Muscle of leg (tissue), 11 donors: Measurements from ENCODE around the gene SLC27A1. TPM values are rescaled to one million over a fixed set of nuclear protein-coding genes. Genes with fewer than 3 reads are reported as not detected.
A peak's percentile ranks its signal among the peaks of the same experiment; 100 is the strongest.
"Not testable (repeated sequence)": the region's sequence is repeated elsewhere in the genome, so short reads cannot be mapped to it uniquely, and the experiment has no call there.

ENCODE experiments used
- DNase-seq: peaks from one replicate; pipeline ENCODE4 v3.0.0; 2013
- H3K27ac ChIP-seq: one replicate; pipeline ENCODE4 v1.5.1; 2013; ENCODE audit warnings: mild to moderate bottlenecking, low read length, control low read depth
- H3K27me3 ChIP-seq: one replicate; pipeline ENCODE4 v1.6.1; 2013; ENCODE audit warnings: low read length; ENCODE audit not compliant: control insufficient read depth, insufficient read depth
- H3K36me3 ChIP-seq: one replicate; pipeline ENCODE4 v1.6.1; 2013; ENCODE audit warnings: low read length; ENCODE audit not compliant: control insufficient read depth, insufficient read depth
- H3K4me1 ChIP-seq: one replicate; pipeline ENCODE4 v1.6.1; 2013; ENCODE audit warnings: low read length; ENCODE audit not compliant: control insufficient read depth, insufficient read depth
- H3K4me3 ChIP-seq: one replicate; pipeline ENCODE4 v1.5.1; 2013; ENCODE audit warnings: low read length, control low read depth
- H3K9me3 ChIP-seq: replicated peaks from 2 replicates; pipeline ENCODE4 v1.6.1; 2013; ENCODE audit warnings: low read depth, low read length; ENCODE audit not compliant: control insufficient read depth
- WGBS: methylation state at CpG from one replicate; pipeline ENCODE4 v1.1.5; 2013; ENCODE audit warnings: missing lambda C conversion rate; ENCODE audit not compliant: insufficient coverage; 5-methylcytosine and 5-hydroxymethylcytosine counted together
- polyA plus RNA-seq, 8 donors: library from polyadenylated mRNA; unstranded; fragments of 120-200 nt; gene quantifications; one replicate each; pipeline versions ENCODE4 v1.2.1 to v1.2.3, GENCODE V29; 2013; ENCODE audit warnings: inconsistent platforms in 1 of 8, low replicate concordance in 1 of 8; ENCODE audit not compliant: insufficient read length in 8 of 8, insufficient read depth in 1 of 8
- total RNA-seq: library from RNA; stranded (reverse); fragments of 120-200 nt; gene quantifications from one replicate; pipeline ENCODE4 v1.2.4, GENCODE V29; 2013

SLC27A1 gene
- total and polyA plus RNA-seq, 9 donors, result 11.6 to 20.7 (median 15.8) TPM

- Histone ChIP-seq H3K4me3 (peak overlapping the region; percentile 76), H3K36me3 (peaks cover 3% of the 10 kb centered on the region), H3K27me3 (no peaks in the 10 kb centered on the region), H3K9me3 (no peaks in the 10 kb centered on the region), H3K4me1 (peaks cover 39% of the 10 kb centered on the region), H3K27ac (peak overlapping the region; percentile 42)
- WGBS, result 52% methylated on average over 6 of the region's 12 CpGs
- no peak for DNase-seq
Observed at GRCh38 chr19:17471410-17472125, 1.2 kb downstream of the SLC27A1 start.

GRCh38 chr19:17473041-17473440 lies 2.7 kb downstream of the SLC27A1 start:
- Histone ChIP-seq H3K9me3 (no peaks in the 10 kb centered on the region), H3K4me3 (no peak overlapping the region), H3K36me3 (peaks cover 3% of the 10 kb centered on the region), H3K27ac (no peak overlapping the region), H3K27me3 (no peaks in the 10 kb centered on the region), H3K4me1 (peaks cover 38% of the 10 kb centered on the region)
- no peak for DNase-seq
- WGBS, result 95% methylated on average over 6 of the region's 9 CpGs

- not testable (repeated sequence) for H3K27me3 ChIP-seq, H3K9me3 ChIP-seq, H3K36me3 ChIP-seq, DNase-seq, H3K4me3 ChIP-seq
- Histone ChIP-seq H3K4me1 (peaks cover 27% of the 10 kb centered on the region), H3K27ac (peak overlapping the region; percentile 91)
- 79% methylated on average over 3 of the region's 6 CpGs for WGBS
Observed at GRCh38 chr19:17475011-17475540, 4.8 kb downstream of the SLC27A1 start.

- Histone ChIP-seq H3K4me1 (peaks cover 27% of the 10 kb centered on the region), H3K27ac (peak overlapping the region; percentile 91), H3K4me3 (no peak overlapping the region), H3K9me3 (no peaks in the 10 kb centered on the region), H3K36me3 (peaks cover 3% of the 10 kb centered on the region), H3K27me3 (no peaks in the 10 kb centered on the region)
- 51% methylated on average over 7 of the region's 10 CpGs for WGBS
- DNase-seq, result peak; percentile 90
Observed at GRCh38 chr19:17475541-17476115, 5.3 kb downstream of the SLC27A1 start.

- Histone ChIP-seq H3K27me3 (no peaks in the 10 kb centered on the region), H3K4me3 (no peak overlapping the region), H3K36me3 (no peaks in the 10 kb centered on the region), H3K27ac (peak overlapping the region; percentile 5), H3K4me1 (peaks cover 15% of the 10 kb centered on the region), H3K9me3 (no peaks in the 10 kb centered on the region)
- peak; percentile 64 for DNase-seq
- WGBS, result 100% methylated on average over 1 of the region's 6 CpGs
Observed at GRCh38 chr19:17479325-17479791, 9.0 kb downstream of the SLC27A1 start.

- Histone ChIP-seq H3K36me3 (peaks cover 6% of the 10 kb centered on the region), H3K4me1 (peaks cover 2% of the 10 kb centered on the region), H3K27me3 (no peaks in the 10 kb centered on the region), H3K9me3 (no peaks in the 10 kb centered on the region), H3K27ac (no peak overlapping the region), H3K4me3 (no peak overlapping the region)
- DNase-seq, result no peak
- WGBS, result 84% methylated on average over 12 of the region's 13 CpGs
Observed at GRCh38 chr19:17481986-17482385, 11.7 kb downstream of the SLC27A1 start.

- Histone ChIP-seq H3K4me3 (no peak overlapping the region), H3K36me3 (peaks cover 11% of the 10 kb centered on the region), H3K27me3 (no peaks in the 10 kb centered on the region), H3K9me3 (no peaks in the 10 kb centered on the region), H3K27ac (no peak overlapping the region), H3K4me1 (peaks cover 5% of the 10 kb centered on the region)
- no peak for DNase-seq
- 86% methylated on average over 3 of the region's 3 CpGs for WGBS
Observed at GRCh38 chr19:17482877-17483604, 12.7 kb downstream of the SLC27A1 start.

- no peak overlapping the region for H3K4me3 ChIP-seq
- no peak overlapping the region for H3K27ac ChIP-seq
- 94% methylated on average over 8 of the region's 10 CpGs for WGBS
- H3K27me3 ChIP-seq, result no peaks in the 10 kb centered on the region
- no peaks in the 10 kb centered on the region for H3K9me3 ChIP-seq
- H3K36me3 ChIP-seq, result peaks cover 13% of the 10 kb centered on the region
- no peak for DNase-seq
- peaks cover 9% of the 10 kb centered on the region for H3K4me1 ChIP-seq
Observed at GRCh38 chr19:17483605-17484002, 13.3 kb downstream of the SLC27A1 start.

- Histone ChIP-seq H3K4me1 (peaks cover 10% of the 10 kb centered on the region), H3K27me3 (no peaks in the 10 kb centered on the region), H3K27ac (no peak overlapping the region), H3K9me3 (no peaks in the 10 kb centered on the region), H3K4me3 (no peak overlapping the region), H3K36me3 (peaks cover 18% of the 10 kb centered on the region)
- no peak for DNase-seq
- 87% methylated on average over 4 of the region's 6 CpGs for WGBS
Observed at GRCh38 chr19:17484520-17485185, 14.3 kb downstream of the SLC27A1 start.
